Measurements from ENCODE around the gene MAPKAPK5.
"Not testable (repeated sequence)": the region's sequence is repeated elsewhere in the genome, so short reads cannot be mapped to it uniquely, and the experiment has no call there.

GRCh38 chr12:111820828-111821227, 21.2 kb upstream of the MAPKAPK5 start:
- not testable (repeated sequence) for TF ChIP-seq RAD21 (CRISPR knock-in tag; conservative IDR thresholded peaks at IDR 0.05 in 1 of 2, IDR thresholded peaks at IDR 0.05 in 1 of 2); NCOR1 (IDR thresholded peaks at IDR 0.05); ZNF232 (CRISPR knock-in tag; IDR thresholded peaks at IDR 0.05); POLR2G (IDR thresholded peaks at IDR 0.05; ENCODE audit: low read depth, low read length); POLR2A (conservative IDR thresholded peaks at IDR 0.05); ZNF143 (CRISPR knock-in tag; IDR thresholded peaks at IDR 0.05); POLR2AphosphoS5 (IDR thresholded peaks at IDR 0.05; ENCODE audit: control insufficient read depth, insufficient read depth, low read depth, low read length)
- TF ChIP-seq, protein P1, sequence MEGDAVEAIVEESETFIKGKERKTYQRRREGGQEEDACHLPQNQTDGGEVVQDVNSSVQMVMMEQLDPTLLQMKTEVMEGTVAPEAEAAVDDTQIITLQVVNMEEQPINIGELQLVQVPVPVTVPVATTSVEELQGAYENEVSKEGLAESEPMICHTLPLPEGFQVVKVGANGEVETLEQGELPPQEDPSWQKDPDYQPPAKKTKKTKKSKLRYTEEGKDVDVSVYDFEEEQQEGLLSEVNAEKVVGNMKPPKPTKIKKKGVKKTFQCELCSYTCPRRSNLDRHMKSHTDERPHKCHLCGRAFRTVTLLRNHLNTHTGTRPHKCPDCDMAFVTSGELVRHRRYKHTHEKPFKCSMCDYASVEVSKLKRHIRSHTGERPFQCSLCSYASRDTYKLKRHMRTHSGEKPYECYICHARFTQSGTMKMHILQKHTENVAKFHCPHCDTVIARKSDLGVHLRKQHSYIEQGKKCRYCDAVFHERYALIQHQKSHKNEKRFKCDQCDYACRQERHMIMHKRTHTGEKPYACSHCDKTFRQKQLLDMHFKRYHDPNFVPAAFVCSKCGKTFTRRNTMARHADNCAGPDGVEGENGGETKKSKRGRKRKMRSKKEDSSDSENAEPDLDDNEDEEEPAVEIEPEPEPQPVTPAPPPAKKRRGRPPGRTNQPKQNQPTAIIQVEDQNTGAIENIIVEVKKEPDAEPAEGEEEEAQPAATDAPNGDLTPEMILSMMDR (IDR thresholded peaks at IDR 0.05 in 2 of 3, conservative IDR thresholded peaks at IDR 0.05 in 1 of 3; ENCODE audit: insufficient read depth in 2 of 3, low read depth in 1 of 3, low read length in 3 of 3): not testable (repeated sequence)
- TF ChIP-seq, protein P2, sequence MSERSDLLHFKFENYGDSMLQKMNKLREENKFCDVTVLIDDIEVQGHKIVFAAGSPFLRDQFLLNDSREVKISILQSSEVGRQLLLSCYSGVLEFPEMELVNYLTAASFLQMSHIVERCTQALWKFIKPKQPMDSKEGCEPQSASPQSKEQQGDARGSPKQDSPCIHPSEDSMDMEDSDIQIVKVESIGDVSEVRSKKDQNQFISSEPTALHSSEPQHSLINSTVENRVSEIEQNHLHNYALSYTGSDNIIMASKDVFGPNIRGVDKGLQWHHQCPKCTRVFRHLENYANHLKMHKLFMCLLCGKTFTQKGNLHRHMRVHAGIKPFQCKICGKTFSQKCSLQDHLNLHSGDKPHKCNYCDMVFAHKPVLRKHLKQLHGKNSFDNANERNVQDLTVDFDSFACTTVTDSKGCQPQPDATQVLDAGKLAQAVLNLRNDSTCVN (CRISPR knock-in tag; IDR thresholded peaks at IDR 0.05): not testable (repeated sequence)
